CD1c-positive myeloid dendritic cell (primary cell): ENCODE results near the gene ASF1A.

ENCODE experiments used
- DNase-seq: peaks from one replicate; pipeline ENCODE4 v3.0.0-alpha.2; 2016; ENCODE audit errors: extremely low spot score

Gene ASF1A

DNA sequence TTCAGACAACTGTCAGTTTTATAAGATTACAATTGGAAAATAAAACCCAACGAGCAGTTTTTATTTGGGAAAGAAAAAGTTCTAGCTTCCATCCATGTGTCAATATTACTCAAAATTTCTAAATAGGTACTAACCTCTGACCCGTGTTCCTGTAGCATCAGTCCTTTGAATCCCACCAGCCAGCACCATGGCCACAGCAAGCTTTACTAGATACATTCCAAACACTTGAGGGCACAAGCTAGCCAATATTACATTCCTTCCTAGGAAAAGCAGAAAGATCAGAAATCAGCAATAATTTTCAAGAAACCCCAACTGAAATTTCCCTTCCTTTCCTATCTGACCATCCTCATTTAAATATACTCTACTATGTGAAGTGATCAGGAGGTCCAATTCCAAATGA is 19.2 kb downstream of the ASF1A start:
- no peak for DNase-seq

DNA sequence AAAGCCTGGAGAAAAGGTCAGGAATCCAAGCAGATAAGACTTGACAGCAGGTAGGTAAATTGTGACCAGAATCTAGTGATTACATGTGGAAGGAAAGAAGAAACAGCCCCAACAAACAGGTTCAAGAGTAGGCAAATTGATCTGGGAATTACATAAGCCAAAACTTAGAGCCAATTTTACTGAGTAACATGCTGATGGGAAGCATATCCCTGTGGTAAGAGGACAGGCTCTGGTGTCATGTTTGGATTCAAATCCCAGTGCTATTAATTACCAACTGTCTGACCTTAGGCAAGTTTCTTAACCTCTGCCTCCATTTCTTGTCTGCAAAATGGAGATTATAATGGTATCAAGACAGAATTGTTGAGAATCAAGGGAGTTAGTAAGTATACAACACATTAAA is 20.6 kb downstream of the ASF1A start:
- DNase-seq = no peak

DNA sequence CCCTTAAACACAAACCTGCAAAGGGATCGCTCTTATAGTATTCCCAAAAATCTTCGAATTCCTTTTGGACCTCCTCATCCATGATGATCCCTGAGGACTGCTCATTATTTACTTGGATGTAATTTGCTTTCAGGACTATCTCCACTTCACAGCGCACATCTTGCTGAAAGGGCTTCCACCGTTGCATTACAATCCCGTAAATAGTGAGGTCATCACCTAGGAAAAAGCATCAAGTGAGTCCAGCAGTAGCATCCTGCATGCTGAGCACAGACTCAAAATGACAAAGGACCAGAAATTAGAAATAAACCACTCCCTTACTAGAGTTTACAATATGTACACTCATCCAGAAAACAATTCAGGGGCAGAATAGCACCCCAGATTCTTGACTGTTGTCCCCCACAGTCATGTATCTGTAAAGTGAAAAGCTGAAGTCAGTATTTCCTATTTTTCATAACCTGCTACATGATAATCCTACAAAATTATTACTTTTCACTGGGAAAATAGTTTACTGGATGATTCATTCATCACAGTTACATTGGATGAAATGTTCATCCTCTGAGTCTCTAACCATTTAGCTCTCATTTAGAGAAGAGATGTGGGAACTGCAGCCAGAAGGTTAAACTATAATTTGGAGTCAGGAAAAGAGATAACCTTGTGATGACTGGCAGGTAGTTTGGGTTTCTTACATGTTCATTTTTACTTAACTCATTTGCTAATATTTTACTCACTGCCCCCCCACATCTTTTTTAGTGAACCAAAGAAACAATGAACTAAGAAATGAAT is 23.8 kb downstream of the ASF1A start:
- no peak for DNase-seq

DNA sequence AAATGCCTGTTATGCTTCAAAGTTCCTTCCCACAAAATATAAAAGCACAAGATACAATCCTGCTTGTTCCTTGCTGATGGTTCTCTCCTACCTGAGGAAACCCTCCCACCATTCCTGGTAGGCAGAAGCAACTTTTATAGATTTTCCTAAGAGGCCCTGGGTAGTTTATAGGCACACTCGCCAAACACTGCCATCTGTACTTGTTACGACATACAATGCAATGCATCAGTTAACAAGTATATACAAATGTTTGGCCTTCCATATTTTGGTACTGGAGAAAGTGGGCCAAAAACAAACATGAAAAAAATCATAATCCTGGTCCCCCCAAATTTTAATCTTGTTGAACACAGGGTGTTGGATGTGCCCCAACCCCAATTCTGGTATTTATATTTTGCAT is 24.4 kb downstream of the ASF1A start:
- DNase-seq = no peak

DNA sequence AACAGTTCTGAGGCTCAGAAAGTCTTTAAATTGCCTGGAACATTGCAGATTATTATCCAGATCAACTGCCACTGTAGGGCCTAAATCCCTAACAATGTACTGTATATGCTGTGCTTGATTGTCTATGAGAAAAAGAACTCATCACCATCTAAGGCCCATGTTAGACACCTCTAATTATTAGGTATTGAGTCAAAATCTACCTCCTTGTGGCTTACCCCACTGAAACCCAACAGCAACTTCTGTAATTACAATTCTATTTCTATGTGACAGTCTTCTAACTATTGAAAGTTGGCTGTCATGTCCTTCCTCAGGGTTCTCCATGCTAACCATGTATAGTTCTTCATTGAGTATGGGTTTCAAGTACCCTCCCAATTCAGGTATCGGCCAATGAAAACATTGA is 27.1 kb downstream of the ASF1A start:
- no peak for DNase-seq

DNA sequence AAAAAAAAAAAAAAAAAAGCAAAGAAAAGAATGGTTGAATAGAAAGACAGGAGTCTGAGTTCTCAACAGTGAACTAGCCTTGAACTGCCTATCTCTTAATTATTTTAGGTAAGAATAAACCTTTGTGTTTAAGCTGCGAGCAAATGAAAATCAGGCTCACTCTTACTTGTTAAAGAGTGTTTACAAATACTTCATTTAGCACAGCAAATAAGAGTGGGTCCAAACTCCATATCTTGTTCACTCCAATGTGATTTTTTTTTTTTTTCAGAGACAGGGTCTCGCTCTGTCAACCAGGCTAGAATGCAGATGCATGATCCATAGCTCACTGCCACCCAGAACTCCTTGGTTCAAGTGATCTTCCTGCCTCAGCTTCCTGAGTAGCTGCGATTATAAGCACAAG is 29.1 kb downstream of the ASF1A start:
- no peak for DNase-seq

DNA sequence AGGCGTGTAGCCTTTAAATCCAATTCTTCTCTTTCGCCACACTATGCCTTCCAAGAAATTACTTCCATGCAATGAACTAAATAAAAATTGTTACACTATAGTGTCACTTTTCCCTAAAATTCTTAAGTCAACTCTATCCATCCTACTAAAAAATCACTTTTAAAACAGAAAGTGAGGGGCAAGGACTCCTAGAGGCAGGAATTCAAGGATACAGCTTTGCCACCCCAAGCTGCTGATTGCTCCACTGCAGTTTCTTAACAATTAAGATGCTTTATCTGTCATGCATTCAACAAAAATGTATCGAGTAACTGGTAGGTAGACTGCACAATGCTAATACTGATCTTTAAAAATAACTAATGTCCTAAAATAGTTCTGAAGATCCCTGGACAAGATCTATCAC is 36.7 kb downstream of the ASF1A start:
- DNase-seq = no peak

DNA sequence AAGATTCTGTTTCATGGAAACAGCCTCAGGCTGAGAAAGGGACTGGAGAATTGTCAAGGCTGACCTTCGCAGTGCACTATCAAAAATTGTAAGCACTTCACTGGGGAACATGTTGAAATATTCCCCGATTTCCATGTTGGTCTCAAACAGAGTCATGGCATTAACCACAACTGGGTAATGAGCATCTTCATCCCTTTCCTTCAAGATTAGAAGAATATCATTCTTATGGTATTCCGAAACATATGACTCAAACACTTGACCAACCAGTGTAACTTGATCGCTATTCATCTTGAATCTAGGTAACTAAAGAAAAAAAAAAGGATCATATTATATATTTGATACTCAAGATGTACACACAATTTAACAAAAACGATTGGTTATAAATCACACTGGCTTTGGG is 37.5 kb downstream of the ASF1A start:
- no peak for DNase-seq

DNA sequence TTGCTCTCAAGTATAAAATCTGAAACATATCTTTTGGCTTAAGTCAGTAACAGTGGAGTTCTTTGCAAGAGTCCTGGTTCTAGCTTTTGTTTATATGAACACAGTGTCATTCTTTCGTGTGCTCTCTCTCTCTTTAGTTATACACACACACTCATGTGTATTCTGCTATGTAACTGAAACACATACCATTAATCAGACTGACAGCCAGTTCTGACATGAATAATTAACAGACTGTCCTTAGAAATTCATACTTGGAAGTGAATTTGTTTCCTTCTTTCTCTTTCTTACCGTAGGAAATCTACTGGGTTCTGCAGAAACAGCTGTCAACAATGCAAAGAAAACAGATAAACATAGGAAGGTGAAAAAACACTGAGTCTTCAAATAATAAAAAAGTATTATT is 38.5 kb downstream of the ASF1A start:
- DNase-seq = no peak

DNA sequence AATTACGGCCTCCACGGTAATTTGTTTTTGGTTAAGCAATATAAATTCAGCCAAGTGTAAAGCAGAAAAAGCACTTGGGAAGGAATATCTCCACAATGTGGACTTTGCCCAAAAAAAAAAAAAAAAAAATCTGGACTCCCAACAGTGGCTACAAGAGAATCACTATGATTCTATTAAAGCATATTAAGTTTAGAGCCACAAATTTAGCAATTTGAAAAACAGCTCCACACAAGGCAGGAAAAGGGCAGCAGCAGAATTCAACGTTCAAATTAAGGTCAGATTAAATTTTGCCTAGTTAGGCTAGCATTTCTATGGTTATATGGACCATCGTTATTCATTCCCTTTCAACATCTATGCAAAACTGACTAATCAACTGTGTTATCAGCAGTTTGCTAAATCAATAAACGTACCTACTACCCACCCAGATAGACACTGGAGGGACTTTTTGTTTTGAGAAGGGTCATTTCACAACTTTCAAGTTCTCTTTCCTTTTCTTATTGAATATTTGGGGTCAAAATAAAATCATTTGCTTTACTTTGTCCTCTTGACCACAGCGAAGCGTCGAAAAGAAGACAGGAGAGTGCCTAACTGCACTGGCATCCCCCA is 40.0 kb downstream of the ASF1A start:
- DNase-seq = no peak

DNA sequence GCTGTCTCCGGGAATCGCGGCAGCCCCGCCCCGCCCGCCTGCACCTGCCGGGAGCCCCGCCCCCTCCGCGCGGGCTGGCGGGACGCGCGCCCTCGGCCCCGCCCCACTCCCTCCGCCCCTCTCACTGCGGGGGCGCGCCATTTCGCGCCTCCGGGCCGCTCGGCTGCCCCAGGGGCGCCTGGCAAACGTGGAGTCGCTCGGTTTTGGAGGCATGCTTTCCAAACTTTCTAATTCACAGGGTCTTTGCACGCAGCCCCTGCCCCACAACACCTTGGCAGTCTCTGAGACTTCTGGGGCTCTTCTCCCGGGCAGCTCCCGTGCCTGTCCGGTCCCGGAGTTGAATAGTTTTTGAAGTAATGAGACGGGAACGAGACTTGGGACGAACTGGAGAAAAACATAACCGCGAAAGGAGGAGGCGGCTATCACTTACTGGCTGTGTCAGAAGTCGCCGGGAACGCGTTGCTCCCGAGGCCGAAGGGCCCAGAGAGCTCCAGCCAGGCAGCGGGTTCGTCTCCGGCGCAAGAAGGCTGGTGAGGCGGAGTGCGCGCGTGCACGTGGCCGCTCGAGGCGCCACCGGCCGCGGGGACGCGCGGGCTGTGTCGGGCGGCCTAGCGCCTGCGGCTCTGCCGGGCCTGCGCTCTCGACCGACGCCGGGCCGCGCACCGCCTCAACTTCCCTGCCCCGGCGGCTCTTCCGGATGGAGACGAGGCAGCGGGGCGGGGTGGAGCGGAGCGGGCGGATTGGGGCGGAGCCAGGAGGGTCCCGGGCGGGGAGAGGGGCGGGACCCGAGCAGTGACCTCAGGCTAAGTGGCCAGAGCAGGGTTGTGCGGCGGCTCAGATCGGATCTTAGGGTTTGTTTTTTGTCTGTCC is 40.7 kb downstream of the ASF1A start, which contains the start of gene MCM9:
Gene MCM9, minus strand, starts transcription at position 699 of the 870 bp plus-strand sequence. CDS start 3,436 bp downstream, outside the sequence.
- peak; percentile 96 for DNase-seq

DNA sequence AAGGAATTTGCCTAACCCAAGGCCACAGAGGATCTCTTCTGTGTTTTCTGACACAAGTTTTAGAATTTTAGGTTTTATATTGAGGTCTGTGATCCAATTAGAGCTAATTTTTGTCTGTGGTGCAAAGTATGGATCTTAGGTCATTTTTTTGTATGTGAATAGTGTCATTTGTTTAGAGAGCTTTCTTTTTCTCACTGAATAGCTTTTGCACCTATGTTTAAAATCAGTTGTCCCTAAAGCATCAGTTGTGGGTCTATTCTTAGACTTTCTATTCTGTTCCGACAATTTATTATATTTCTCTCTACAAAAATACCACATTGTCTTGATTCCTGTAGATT is 41.3 kb downstream of the ASF1A start:
- DNase-seq = no peak

DNA sequence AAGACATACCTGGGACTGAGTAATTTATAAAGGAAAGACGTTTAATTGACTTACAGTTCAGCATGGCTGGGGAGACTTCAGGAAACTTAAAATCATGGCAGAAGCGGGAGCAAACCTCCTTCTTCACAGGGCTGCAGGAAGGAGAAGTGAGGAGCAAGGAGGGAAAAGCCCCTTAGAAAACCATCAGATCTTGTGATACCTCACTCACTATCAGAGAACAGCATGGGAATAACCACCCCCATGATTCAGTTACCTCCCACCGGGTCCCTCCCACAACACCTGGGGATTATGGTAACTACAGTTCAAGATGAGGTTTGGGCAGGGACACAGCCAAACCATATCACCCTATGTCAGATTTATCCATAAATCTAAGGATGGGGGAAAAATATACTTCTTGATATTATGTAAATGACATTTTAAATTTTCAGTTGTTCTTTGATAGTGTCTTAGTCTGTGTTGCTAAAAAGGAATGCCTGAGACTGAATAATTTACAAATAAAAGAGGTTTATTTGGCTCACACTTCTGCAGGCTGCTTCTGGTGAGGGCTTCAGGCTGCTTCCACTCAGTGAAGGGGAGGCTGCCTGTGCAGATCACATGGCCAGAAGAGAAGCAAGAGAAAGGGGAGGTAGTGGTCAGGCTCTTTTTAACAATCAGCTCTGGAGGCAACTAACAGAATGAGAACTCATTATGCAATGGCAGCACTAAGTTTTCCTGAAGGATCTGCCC is 42.2 kb downstream of the ASF1A start:
- DNase-seq = no peak

DNA sequence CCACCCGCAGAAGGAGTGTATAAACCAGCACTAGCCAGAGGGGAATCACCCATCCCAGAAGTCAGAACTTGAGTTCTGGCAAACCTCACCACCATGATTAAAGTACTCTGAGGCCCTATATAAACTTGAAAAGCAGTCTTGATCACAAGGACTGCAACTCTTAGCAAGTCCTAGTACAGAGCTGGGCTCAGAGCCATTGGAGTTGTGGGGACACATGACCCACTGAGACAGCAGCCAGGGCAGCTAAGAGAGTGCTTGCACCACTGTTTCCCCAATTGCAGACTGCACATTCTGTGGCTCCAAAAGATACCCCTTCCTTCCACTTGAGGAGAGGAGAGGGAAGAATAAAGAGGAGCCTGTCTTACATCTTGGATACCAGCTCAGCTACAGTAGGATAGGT is 45.7 kb downstream of the ASF1A start:
- no peak for DNase-seq

DNA sequence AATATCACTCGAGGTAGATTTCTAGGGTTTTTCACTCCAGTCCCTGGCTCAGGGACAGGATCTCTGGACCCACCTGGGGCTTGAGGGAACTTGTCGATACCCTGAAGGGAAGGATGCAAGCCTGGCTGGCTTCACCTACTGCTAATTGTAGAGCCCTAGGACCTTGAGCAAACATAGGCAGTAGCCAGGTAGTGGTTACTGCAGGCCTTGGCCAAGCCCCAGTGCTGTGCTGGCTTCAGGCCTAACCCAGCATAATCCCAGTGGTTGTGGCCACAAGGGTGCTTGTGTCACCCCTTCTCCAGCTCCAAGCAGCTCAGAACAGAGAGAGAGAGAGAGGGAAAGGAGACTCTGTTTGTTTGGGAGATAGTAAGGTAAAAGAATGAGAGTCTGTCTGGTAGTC is 46.8 kb downstream of the ASF1A start:
- DNase-seq = no peak

DNA sequence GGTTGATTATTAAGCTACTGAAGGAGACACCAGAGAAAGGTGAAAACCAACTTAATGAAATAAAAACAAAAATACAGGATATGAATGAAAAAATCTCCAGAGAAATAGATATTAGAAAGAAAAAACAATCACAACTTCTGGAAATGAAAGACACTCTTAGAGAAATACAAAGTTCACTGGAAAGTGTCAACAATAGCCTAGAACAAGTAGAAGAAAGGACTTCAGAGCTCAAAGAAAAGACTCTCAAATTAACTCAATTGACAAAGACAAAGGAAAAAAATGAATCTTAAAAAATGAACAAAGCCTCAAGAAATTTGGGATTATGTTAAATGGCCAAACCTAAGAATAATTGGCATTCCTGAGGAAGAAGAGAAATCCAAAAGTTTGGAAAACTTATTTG is 51.3 kb downstream of the ASF1A start:
- no peak for DNase-seq

DNA sequence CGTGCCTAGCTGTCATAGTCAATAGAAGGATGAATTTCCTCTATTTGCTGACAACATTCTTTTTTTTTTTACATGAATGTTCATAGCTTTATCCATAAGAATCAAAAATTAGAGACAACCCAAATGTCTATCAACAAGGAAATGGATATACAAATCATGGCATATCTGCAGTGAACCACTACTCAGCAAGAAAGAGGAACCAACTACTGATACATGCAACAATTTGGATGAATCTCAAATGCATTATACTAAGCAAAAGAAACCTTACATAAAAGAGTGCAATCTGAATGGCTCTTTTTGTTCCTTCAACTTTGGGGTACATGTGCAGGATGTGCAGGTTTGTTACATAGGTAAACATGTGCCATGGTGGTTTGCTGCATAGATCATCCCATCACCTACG is 58.7 kb downstream of the ASF1A start:
- DNase-seq = no peak

DNA sequence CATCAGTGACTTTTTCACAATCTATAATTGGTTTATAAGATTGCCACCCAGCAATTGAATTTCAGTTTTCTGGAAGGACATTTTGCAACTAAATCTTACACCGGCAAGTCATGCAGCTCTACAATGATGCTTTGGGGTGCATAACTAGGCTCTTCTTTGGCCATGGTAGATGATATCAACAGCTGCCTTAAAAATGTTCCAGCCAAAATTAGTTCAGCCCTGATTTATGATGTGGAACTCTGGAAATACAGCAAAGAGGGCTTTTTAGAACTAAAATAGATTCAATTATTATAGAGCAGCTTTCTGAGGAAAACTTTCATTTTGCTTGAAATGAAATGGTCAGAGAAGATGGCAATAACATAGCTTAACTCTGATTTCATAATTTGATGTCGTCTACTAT is 59.4 kb downstream of the ASF1A start:
- no peak for DNase-seq
